MM.1S (cell line): ENCODE data around the gene CAMKK1.

ENCODE experiments used
- DNase-seq: peaks from one replicate; pipeline ENCODE4 v3.0.0-alpha.2; 2015
- H2AFZ ChIP-seq: fragments of 300-600 bp; sonication (generic); 2 replicates; pipeline ENCODE4 v1.6.0; 2016; ENCODE audit warnings: antibody characterized with exemption, low read length
- H3F3A ChIP-seq: fragments of 300-600 bp; sonication (generic); 2 replicates; pipeline ENCODE4 v1.6.1; 2016; ENCODE audit warnings: mild to moderate bottlenecking, antibody characterized with exemption, low read length, moderate library complexity, mixed read lengths; ENCODE audit not compliant: insufficient read depth
- H3K27ac ChIP-seq: fragments of 300-600 bp; sonication (generic); 2 replicates; pipeline ENCODE4 v1.5.1; 2016; ENCODE audit warnings: mild to moderate bottlenecking, low read length
- H3K27me3 ChIP-seq: fragments of 300-600 bp; sonication (generic); replicated peaks from 2 replicates; pipeline ENCODE4 v1.6.0; 2016; ENCODE audit warnings: low read length; ENCODE audit not compliant: insufficient read depth
- H3K36me3 ChIP-seq: fragments of 300-600 bp; sonication (generic); replicated peaks from 2 replicates; pipeline ENCODE4 v1.6.1; 2016; ENCODE audit warnings: mild to moderate bottlenecking, low read length, mixed read lengths; ENCODE audit not compliant: insufficient read depth
- H3K4me1 ChIP-seq: fragments of 300-600 bp; sonication (generic); 2 replicates; pipeline ENCODE4 v1.6.1; 2016; ENCODE audit warnings: low read length, mixed read lengths
- H3K4me2 ChIP-seq: fragments of 300-600 bp; sonication (generic); 2 replicates; pipeline ENCODE4 v1.6.0; 2016; ENCODE audit warnings: low read depth, low read length
- H3K4me3 ChIP-seq: fragments of 300-600 bp; sonication (generic); 2 replicates; pipeline ENCODE4 v1.5.1; 2016; ENCODE audit warnings: low read length, mixed read lengths
- H3K79me2 ChIP-seq: fragments of 300-600 bp; sonication (generic); 2 replicates; pipeline ENCODE4 v1.6.1; 2016; ENCODE audit warnings: mixed run types, low read length, mixed read lengths
- H3K9ac ChIP-seq: fragments of 300-600 bp; sonication (generic); 2 replicates; pipeline ENCODE4 v1.6.1; 2016; ENCODE audit warnings: low read length, mixed read lengths
- H3K9me2 ChIP-seq: fragments of 300-600 bp; sonication (generic); replicated peaks from 2 replicates; pipeline ENCODE4 v1.6.1; 2016; ENCODE audit warnings: mild to moderate bottlenecking, low read length, mixed read lengths; ENCODE audit not compliant: insufficient read depth
- H3K9me3 ChIP-seq: fragments of 300-600 bp; sonication (generic); replicated peaks from 2 replicates; pipeline ENCODE4 v1.6.1; 2016; ENCODE audit warnings: mild to moderate bottlenecking, low read length, mixed read lengths; ENCODE audit not compliant: insufficient read depth
- H4K20me1 ChIP-seq: fragments of 300-600 bp; sonication (generic); 2 replicates; pipeline ENCODE4 v1.6.1; 2016; ENCODE audit warnings: mild to moderate bottlenecking, low read length, moderate library complexity, mixed read lengths; ENCODE audit not compliant: insufficient read depth
- CTCF ChIP-seq: fragments of 300-600 bp; sonication (generic); IDR thresholded peaks from 2 replicates; pipeline ENCODE4 v1.5.1; 2016; ENCODE audit warnings: antibody characterized with exemption, low read length, mixed read lengths
- EZH2 ChIP-seq: fragments of 300-600 bp; sonication (generic); optimal IDR thresholded peaks from 2 replicates; pipeline ENCODE3; 2017; ENCODE audit warnings: low read depth, mild to moderate bottlenecking, antibody characterized with exemption, low read length, mixed read lengths
- EZH2phosphoT487 ChIP-seq: fragments of 300-600 bp; sonication (generic); IDR thresholded peaks from 2 replicates; pipeline ENCODE4 v1.6.1; 2018; ENCODE audit warnings: antibody characterized with exemption, low read length

CAMKK1 gene

GRCh38 chr17:3813171-3813570 lies 79.7 kb downstream of the CAMKK1 start:
- Histone ChIP-seq H3K79me2 (no peaks in the 10 kb centered on the region), H3K27me3 (no peaks in the 10 kb centered on the region), H3K4me2 (no peak overlapping the region), H3K4me3 (no peak overlapping the region), H3K36me3 (0 out of 2 replicates have a peak, but pooled peaks cover 5% of the 10 kb centered on the region), H3F3A (no peaks in the 10 kb centered on the region), H3K9me2 (no peaks in the 10 kb centered on the region), H3K9ac (no peak overlapping the region), H3K9me3 (no peaks in the 10 kb centered on the region), H3K27ac (no peak overlapping the region), H3K4me1 (no peaks in the 10 kb centered on the region), H2AFZ (no peak overlapping the region), H4K20me1 (no peaks in the 10 kb centered on the region)
- DNase-seq, result no peak
- TF ChIP-seq EZH2, result no peak
- TF ChIP-seq CTCF, result no peak
- TF ChIP-seq EZH2phosphoT487, result no peak

- Histone ChIP-seq H3K9me2 (no peaks in the 10 kb centered on the region), H3K27me3 (no peaks in the 10 kb centered on the region), H3K9me3 (no peaks in the 10 kb centered on the region), H3K9ac (no peak overlapping the region), H2AFZ (no peak overlapping the region), H4K20me1 (no peaks in the 10 kb centered on the region), H3K4me1 (no peaks in the 10 kb centered on the region), H3K79me2 (no peaks in the 10 kb centered on the region), H3F3A (no peaks in the 10 kb centered on the region), H3K4me3 (no peak overlapping the region), H3K36me3 (0 out of 2 replicates have a peak, but pooled peaks cover 5% of the 10 kb centered on the region), H3K4me2 (no peak overlapping the region), H3K27ac (no peak overlapping the region)
- no peak for TF ChIP-seq EZH2phosphoT487
- no peak for TF ChIP-seq CTCF
- TF ChIP-seq EZH2, result no peak
- no peak for DNase-seq
Observed at GRCh38 chr17:3812771-3813170, 80.1 kb downstream of the CAMKK1 start.

GRCh38 chr17:3812284-3812683 lies 80.6 kb downstream of the CAMKK1 start:
- no peaks in the 10 kb centered on the region for H3F3A ChIP-seq
- no peaks in the 10 kb centered on the region for H3K9me2 ChIP-seq
- no peak for DNase-seq
- TF ChIP-seq EZH2phosphoT487 (no peak), EZH2 (no peak), CTCF (no peak)
- H3K4me1 ChIP-seq, result no peaks in the 10 kb centered on the region
- H3K4me2 ChIP-seq, result no peak overlapping the region
- no peaks in the 10 kb centered on the region for H3K79me2 ChIP-seq
- H4K20me1 ChIP-seq, result no peaks in the 10 kb centered on the region
- H3K9ac ChIP-seq, result no peak overlapping the region
- H3K36me3 ChIP-seq, result 0 out of 2 replicates have a peak, but pooled peaks cover 5% of the 10 kb centered on the region
- H3K4me3 ChIP-seq, result no peak overlapping the region
- no peaks in the 10 kb centered on the region for H3K27me3 ChIP-seq
- no peak overlapping the region for H2AFZ ChIP-seq
- H3K9me3 ChIP-seq, result no peaks in the 10 kb centered on the region
- H3K27ac ChIP-seq, result no peak overlapping the region
